Large intestine (tissue), 3 donors: ENCODE results near the gene FBF1. TPM values are rescaled to one million over a fixed set of nuclear protein-coding genes. Genes with fewer than 3 reads are reported as not detected.

ENCODE experiments used
- DNase-seq, 2 donors: peaks; one replicate each; pipeline versions ENCODE4 v3.0.0 to v3.0.0-alpha.2; 2013
- H3K27ac ChIP-seq: one replicate; pipeline ENCODE4 v1.5.1; 2013; ENCODE audit warnings: low read length
- H3K27me3 ChIP-seq: 2 replicates; pipeline ENCODE4 v1.6.1; 2013; ENCODE audit warnings: low read length; ENCODE audit not compliant: control insufficient read depth, insufficient read depth
- H3K36me3 ChIP-seq: 2 replicates; pipeline ENCODE4 v1.6.1; 2013; ENCODE audit warnings: low read length; ENCODE audit not compliant: control insufficient read depth, insufficient read depth
- H3K4me1 ChIP-seq: one replicate; pipeline ENCODE4 v1.6.1; 2013; ENCODE audit warnings: low read length; ENCODE audit not compliant: control insufficient read depth, insufficient read depth
- H3K4me3 ChIP-seq: one replicate; pipeline ENCODE4 v1.5.1; 2013; ENCODE audit warnings: low read length
- H3K9me3 ChIP-seq: one replicate; pipeline ENCODE4 v1.6.1; 2013; ENCODE audit warnings: mild to moderate bottlenecking, low read depth, low read length, moderate library complexity; ENCODE audit not compliant: control insufficient read depth
- WGBS: methylation state at CpG from one replicate; pipeline ENCODE4 v1.1.5; 2013; ENCODE audit warnings: low lambda C conversion rate; ENCODE audit not compliant: insufficient coverage; 5-methylcytosine and 5-hydroxymethylcytosine counted together
- polyA plus RNA-seq: library from polyadenylated mRNA; unstranded; fragments of 120-200 nt; gene quantifications from one replicate; pipeline ENCODE4 v1.2.1, GENCODE V29; 2013

FBF1 gene
- polyA plus RNA-seq, 1 donor: 52.1 TPM

- WGBS: 100% methylated on average over 2 of the region's 6 CpGs
- Histone ChIP-seq H3K36me3 (peaks cover 83% of the 10 kb centered on the region), H3K9me3 (no peaks in the 10 kb centered on the region), H3K27ac (no peak overlapping the region), H3K27me3 (no peaks in the 10 kb centered on the region), H3K4me1 (no peaks in the 10 kb centered on the region), H3K4me3 (no peak overlapping the region)
- no peak for DNase-seq
Observed at GRCh38 chr17:75950421-75950820, 9.6 kb upstream of the FBF1 start.

GRCh38 chr17:75945211-75945610, 4.4 kb upstream of the FBF1 start:
- no peak overlapping the region for H3K4me3 ChIP-seq
- no peak for DNase-seq
- H3K27me3 ChIP-seq: no peaks in the 10 kb centered on the region
- H3K9me3 ChIP-seq: no peaks in the 10 kb centered on the region
- WGBS: 83% methylated on average over 1 of the region's 2 CpGs
- H3K36me3 ChIP-seq: peaks cover 54% of the 10 kb centered on the region
- H3K27ac ChIP-seq: no peak overlapping the region
- H3K4me1 ChIP-seq: peaks cover 6% of the 10 kb centered on the region

GRCh38 chr17:75943491-75943890, 2.6 kb upstream of the FBF1 start:
- Histone ChIP-seq H3K27me3 (no peaks in the 10 kb centered on the region), H3K4me1 (peaks cover 6% of the 10 kb centered on the region), H3K4me3 (no peak overlapping the region), H3K9me3 (no peaks in the 10 kb centered on the region), H3K27ac (no peak overlapping the region), H3K36me3 (peaks cover 37% of the 10 kb centered on the region)
- DNase-seq: no peak
- no CpG with 5 or more reads among the region's 1 CpG for WGBS

GRCh38 chr17:75942473-75942872, 1.6 kb upstream of the FBF1 start:
- peaks cover 6% of the 10 kb centered on the region for H3K4me1 ChIP-seq
- H3K4me3 ChIP-seq: no peak overlapping the region
- no CpG with 5 or more reads among the region's 4 CpGs for WGBS
- no peaks in the 10 kb centered on the region for H3K27me3 ChIP-seq
- H3K9me3 ChIP-seq: no peaks in the 10 kb centered on the region
- no peak for DNase-seq
- peaks cover 27% of the 10 kb centered on the region for H3K36me3 ChIP-seq
- H3K27ac ChIP-seq: no peak overlapping the region

- Histone ChIP-seq H3K9me3 (no peaks in the 10 kb centered on the region), H3K27me3 (no peaks in the 10 kb centered on the region), H3K4me1 (peaks cover 6% of the 10 kb centered on the region), H3K36me3 (peaks cover 20% of the 10 kb centered on the region), H3K4me3 (peak overlapping the region; percentile 99), H3K27ac (no peak overlapping the region)
- no CpG with 5 or more reads among the region's 6 CpGs for WGBS
- no peak for DNase-seq
Observed at GRCh38 chr17:75941442-75941819, 589 bp upstream of the FBF1 start.

- Histone ChIP-seq H3K27me3 (no peaks in the 10 kb centered on the region), H3K9me3 (no peaks in the 10 kb centered on the region), H3K4me1 (peaks cover 6% of the 10 kb centered on the region), H3K4me3 (no peak overlapping the region), H3K36me3 (no peaks in the 10 kb centered on the region), H3K27ac (no peak overlapping the region)
- no peak for DNase-seq
- WGBS: 80% methylated on average over 3 of the region's 13 CpGs
Observed at GRCh38 chr17:75937652-75938051, 3.2 kb downstream of the FBF1 start.

GRCh38 chr17:75933808-75934207, 7.0 kb downstream of the FBF1 start:
- Histone ChIP-seq H3K4me1 (no peaks in the 10 kb centered on the region), H3K36me3 (no peaks in the 10 kb centered on the region), H3K27ac (no peak overlapping the region), H3K4me3 (no peak overlapping the region), H3K9me3 (no peaks in the 10 kb centered on the region), H3K27me3 (no peaks in the 10 kb centered on the region)
- DNase-seq: no peak
- 100% methylated on average over 3 of the region's 4 CpGs for WGBS

GRCh38 chr17:75932852-75933251, 8.0 kb downstream of the FBF1 start:
- no peaks in the 10 kb centered on the region for H3K9me3 ChIP-seq
- WGBS: no CpG with 5 or more reads among the region's 5 CpGs
- no peak overlapping the region for H3K27ac ChIP-seq
- H3K27me3 ChIP-seq: no peaks in the 10 kb centered on the region
- H3K4me3 ChIP-seq: no peak overlapping the region
- DNase-seq: no peak
- peaks cover 5% of the 10 kb centered on the region for H3K4me1 ChIP-seq
- H3K36me3 ChIP-seq: no peaks in the 10 kb centered on the region

GRCh38 chr17:75931062-75931461, 9.8 kb downstream of the FBF1 start:
- no peak overlapping the region for H3K27ac ChIP-seq
- no peaks in the 10 kb centered on the region for H3K27me3 ChIP-seq
- H3K4me1 ChIP-seq: peaks cover 21% of the 10 kb centered on the region
- H3K9me3 ChIP-seq: no peaks in the 10 kb centered on the region
- H3K4me3 ChIP-seq: no peak overlapping the region
- H3K36me3 ChIP-seq: peaks cover 5% of the 10 kb centered on the region
- no peak for DNase-seq
- WGBS: no CpG with 5 or more reads among the region's 4 CpGs

- no peak overlapping the region for H3K4me3 ChIP-seq
- no peaks in the 10 kb centered on the region for H3K9me3 ChIP-seq
- peak; percentile 67 to 85 for DNase-seq
Observed at GRCh38 chr17:75927286-75927922, 13.4 kb downstream of the FBF1 start.

GRCh38 chr17:75926456-75926855, 14.4 kb downstream of the FBF1 start:
- Histone ChIP-seq H3K4me3 (no peak overlapping the region), H3K9me3 (no peaks in the 10 kb centered on the region), H3K36me3 (peaks cover 16% of the 10 kb centered on the region), H3K4me1 (peaks cover 46% of the 10 kb centered on the region), H3K27me3 (no peaks in the 10 kb centered on the region), H3K27ac (peak overlapping the region; percentile 55)
- DNase-seq: peak; percentile 47 to 73
- WGBS: no CpG with 5 or more reads among the region's 4 CpGs

More at GRCh38 chr17:75927286-75927922, 13.4 kb downstream of the FBF1 start:
- Histone ChIP-seq H3K27me3 (no peaks in the 10 kb centered on the region), H3K4me1 (peaks cover 44% of the 10 kb centered on the region), H3K27ac (peak overlapping the region; percentile 55), H3K36me3 (peaks cover 12% of the 10 kb centered on the region)
- no CpG with 5 or more reads among the region's 6 CpGs for WGBS
